PC-9 (cell line): ENCODE measurements around the gene COL4A2.

ENCODE experiments used
- EZH2 ChIP-seq: fragments of 200-600 bp; sonication (generic); IDR thresholded peaks from 2 replicates; pipeline ENCODE4 v1.8.0; 2017; ENCODE audit warnings: antibody characterized with exemption, low read depth
- TF ChIP-seq, protein P1 (sequence below): fragments of 200-600 bp; sonication (generic); conservative IDR thresholded peaks from 2 replicates; pipeline ENCODE4 v1.6.1; 2017; ENCODE audit warnings: mixed run types, antibody characterized with exemption, mild to moderate bottlenecking, moderate library complexity

DNA sequence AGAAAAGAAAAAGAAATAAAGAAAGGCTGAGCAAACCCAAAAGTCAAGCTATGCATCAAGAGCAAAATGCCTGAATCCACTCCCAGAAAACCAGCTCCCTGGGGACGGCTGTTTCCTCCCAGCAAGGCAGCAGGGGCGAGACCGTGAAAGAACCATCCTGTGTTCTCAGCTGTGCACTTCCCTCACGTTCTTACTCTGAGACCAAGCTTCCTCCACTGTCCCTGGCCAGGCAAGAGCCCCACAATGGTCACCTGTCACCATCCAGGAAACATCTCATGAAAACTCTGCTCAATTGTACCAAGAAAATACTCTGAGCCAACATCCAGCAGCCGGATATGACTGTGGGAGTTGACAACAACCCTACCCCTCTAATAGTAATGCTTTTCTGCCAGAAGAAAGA lies 231.5 kb downstream of the COL4A2 start:
- TF ChIP-seq, protein P1, sequence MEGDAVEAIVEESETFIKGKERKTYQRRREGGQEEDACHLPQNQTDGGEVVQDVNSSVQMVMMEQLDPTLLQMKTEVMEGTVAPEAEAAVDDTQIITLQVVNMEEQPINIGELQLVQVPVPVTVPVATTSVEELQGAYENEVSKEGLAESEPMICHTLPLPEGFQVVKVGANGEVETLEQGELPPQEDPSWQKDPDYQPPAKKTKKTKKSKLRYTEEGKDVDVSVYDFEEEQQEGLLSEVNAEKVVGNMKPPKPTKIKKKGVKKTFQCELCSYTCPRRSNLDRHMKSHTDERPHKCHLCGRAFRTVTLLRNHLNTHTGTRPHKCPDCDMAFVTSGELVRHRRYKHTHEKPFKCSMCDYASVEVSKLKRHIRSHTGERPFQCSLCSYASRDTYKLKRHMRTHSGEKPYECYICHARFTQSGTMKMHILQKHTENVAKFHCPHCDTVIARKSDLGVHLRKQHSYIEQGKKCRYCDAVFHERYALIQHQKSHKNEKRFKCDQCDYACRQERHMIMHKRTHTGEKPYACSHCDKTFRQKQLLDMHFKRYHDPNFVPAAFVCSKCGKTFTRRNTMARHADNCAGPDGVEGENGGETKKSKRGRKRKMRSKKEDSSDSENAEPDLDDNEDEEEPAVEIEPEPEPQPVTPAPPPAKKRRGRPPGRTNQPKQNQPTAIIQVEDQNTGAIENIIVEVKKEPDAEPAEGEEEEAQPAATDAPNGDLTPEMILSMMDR, result no peak
- no peak for TF ChIP-seq EZH2
